Activated CD8-positive, alpha-beta T cell treated with anti-CD3 and anti-CD28 coated beads for 36 hours (primary cell): ENCODE data around the gene GIMAP5. TPM values are rescaled to one million over a fixed set of nuclear protein-coding genes. Genes with fewer than 3 reads are reported as not detected.

Source experiments
- ATAC-seq: fragments of 200-7000 bp; cut with Tn5 transposase; one replicate; pipeline ENCODE4 v1.10.0; 2021; ENCODE audit warnings: mild to moderate bottlenecking, moderate library complexity
- CTCF ChIA-PET: fragments of 350-600 bp; sonication (Branson Sonifier 250); formaldehyde crosslinking; loops from one replicate; lab custom pipeline; 2021; ENCODE audit warnings: antibody characterized with exemption; lab: Charles Lee
- POLR2A ChIA-PET: fragments of 350-600 bp; sonication (Branson Sonifier 250); formaldehyde crosslinking; loops from one replicate; lab custom pipeline; 2021; ENCODE audit warnings: antibody characterized with exemption; lab: Charles Lee
- DNase-seq: peaks from one replicate; pipeline ENCODE4 v3.0.0-alpha.2; 2020
- H3K27ac Mint-ChIP-seq: one replicate; pipeline ENCODE4 v1.8.0; 2021; ENCODE audit warnings: mild to moderate bottlenecking, mixed read lengths
- H3K27me3 Mint-ChIP-seq: one replicate; pipeline ENCODE4 v1.8.0; 2021; ENCODE audit warnings: mixed read lengths
- H3K36me3 Mint-ChIP-seq: one replicate; pipeline ENCODE4 v1.8.0; 2021; ENCODE audit warnings: low read depth, mixed read lengths
- H3K4me1 Mint-ChIP-seq: one replicate; pipeline ENCODE4 v1.8.0; 2021; ENCODE audit warnings: low read depth, mixed read lengths
- H3K4me3 Mint-ChIP-seq: one replicate; pipeline ENCODE4 v1.8.0; 2021; ENCODE audit warnings: mild to moderate bottlenecking, moderate library complexity, mixed read lengths
- H3K9me3 Mint-ChIP-seq: one replicate; pipeline ENCODE4 v1.8.0; 2021; ENCODE audit warnings: mixed read lengths
- intact Hi-C: fragments of 100-400 bp; cut with micrococcal nuclease; formaldehyde crosslinking; loops from one replicate; pipeline ENCODE4 v1.10.0; 2022
- total RNA-seq, 2 experiments: library from RNA; stranded (reverse); gene quantifications; one replicate each; pipeline ENCODE4 v1.2.3, GENCODE V29; 2021
- TF ChIP-seq, protein P1 (sequence below): fragments of 200-600 bp; IDR thresholded peaks from one replicate; pipeline ENCODE4 v1.8.0; 2022; ENCODE audit warnings: antibody characterized with exemption, mild to moderate bottlenecking

Gene GIMAP5
- total RNA-seq, 2 experiments from 2014 or later: 37.6 to 40.7 TPM

DNA sequence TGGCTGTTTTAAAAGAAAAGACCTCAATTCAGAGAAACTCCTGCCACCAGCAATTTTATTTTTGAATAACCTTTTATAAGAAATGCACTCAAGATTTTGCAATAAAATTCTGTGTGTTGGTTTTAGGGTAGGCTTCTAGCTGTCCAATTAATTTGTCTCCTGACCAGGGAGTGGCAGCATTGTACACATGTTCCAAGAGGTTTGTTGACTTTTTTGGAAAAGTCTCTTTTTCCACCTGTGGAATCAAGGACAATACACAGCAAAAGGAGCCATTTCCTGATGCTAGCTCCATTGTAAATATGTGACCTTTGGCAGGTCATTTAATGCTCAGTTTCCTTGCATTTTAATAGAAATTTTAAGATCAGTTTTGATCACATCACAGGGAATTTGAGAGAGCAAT, 1.8 kb downstream of the GIMAP5 start:
- Mint-ChIP-seq H3K27ac (peak overlapping the region; percentile 97), H3K4me1 (peaks cover 71% of the 10 kb centered on the region), H3K27me3 (no peaks in the 10 kb centered on the region), H3K36me3 (peaks cover 61% of the 10 kb centered on the region), H3K4me3 (peak overlapping the region; percentile 89), H3K9me3 (peaks cover 7% of the 10 kb centered on the region)
- ATAC-seq (no peak), DNase-seq (no peak)
- TF ChIP-seq, protein P1, sequence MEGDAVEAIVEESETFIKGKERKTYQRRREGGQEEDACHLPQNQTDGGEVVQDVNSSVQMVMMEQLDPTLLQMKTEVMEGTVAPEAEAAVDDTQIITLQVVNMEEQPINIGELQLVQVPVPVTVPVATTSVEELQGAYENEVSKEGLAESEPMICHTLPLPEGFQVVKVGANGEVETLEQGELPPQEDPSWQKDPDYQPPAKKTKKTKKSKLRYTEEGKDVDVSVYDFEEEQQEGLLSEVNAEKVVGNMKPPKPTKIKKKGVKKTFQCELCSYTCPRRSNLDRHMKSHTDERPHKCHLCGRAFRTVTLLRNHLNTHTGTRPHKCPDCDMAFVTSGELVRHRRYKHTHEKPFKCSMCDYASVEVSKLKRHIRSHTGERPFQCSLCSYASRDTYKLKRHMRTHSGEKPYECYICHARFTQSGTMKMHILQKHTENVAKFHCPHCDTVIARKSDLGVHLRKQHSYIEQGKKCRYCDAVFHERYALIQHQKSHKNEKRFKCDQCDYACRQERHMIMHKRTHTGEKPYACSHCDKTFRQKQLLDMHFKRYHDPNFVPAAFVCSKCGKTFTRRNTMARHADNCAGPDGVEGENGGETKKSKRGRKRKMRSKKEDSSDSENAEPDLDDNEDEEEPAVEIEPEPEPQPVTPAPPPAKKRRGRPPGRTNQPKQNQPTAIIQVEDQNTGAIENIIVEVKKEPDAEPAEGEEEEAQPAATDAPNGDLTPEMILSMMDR: peak; percentile 28
- POLR2A ChIA-PET: interaction anchor here (0.6 to 3.7 kb wide), 18 partner anchors 8 to 290 kb away, joined by 3 to 39 read pairs (median 6); partner anchors contain the start of genes GIMAP1, GIMAP2, GIMAP4 and GIMAP6
- intact Hi-C loops: loop anchor here (2.0 to 5.0 kb wide), 5 partner anchors 16 to 287 kb away; partner anchors contain the start of genes GIMAP4 and GIMAP8
- CTCF ChIA-PET: interaction anchor here (1.3 to 1.6 kb wide), 4 partner anchors 16 to 186 kb away, joined by 3 to 6 read pairs (median 5); partner anchors contain the start of gene GIMAP1

DNA sequence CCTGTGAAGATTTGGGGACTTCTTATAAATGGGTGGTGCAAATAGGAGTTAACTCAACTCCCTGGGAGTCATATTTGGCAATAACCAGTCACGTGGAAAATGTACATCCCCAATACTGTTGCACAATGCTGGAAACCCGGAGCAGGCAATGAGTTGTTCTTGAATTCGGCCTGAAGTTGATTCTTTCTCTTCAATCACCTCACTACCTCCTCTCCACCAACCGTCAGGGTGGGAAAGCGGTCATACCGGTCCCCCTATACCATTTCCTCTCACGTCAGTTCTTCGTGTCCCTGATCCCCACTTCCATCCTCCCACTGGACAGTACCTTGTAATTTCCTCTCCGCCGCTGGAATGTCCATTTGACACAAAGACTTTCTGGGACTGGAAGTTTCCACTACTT, 2.8 kb downstream of the GIMAP5 start:
- Mint-ChIP-seq H3K27me3 (no peaks in the 10 kb centered on the region), H3K4me1 (peaks cover 71% of the 10 kb centered on the region), H3K27ac (peak overlapping the region; percentile 94), H3K9me3 (peaks cover 7% of the 10 kb centered on the region), H3K4me3 (peak overlapping the region; percentile 89), H3K36me3 (peaks cover 70% of the 10 kb centered on the region)
- peak; percentile 44 for DNase-seq
- ChIA-PET POLR2A (interaction anchor here (0.6 to 3.7 kb wide), 6 partner anchors 7 to 289 kb away, joined by 3 to 21 read pairs (median 4); no protein-coding TSS in a partner anchor), CTCF (no interaction called here)
- intact Hi-C loops: no loop called here
- no peak for ATAC-seq
- TF ChIP-seq, protein P1: no peak

DNA sequence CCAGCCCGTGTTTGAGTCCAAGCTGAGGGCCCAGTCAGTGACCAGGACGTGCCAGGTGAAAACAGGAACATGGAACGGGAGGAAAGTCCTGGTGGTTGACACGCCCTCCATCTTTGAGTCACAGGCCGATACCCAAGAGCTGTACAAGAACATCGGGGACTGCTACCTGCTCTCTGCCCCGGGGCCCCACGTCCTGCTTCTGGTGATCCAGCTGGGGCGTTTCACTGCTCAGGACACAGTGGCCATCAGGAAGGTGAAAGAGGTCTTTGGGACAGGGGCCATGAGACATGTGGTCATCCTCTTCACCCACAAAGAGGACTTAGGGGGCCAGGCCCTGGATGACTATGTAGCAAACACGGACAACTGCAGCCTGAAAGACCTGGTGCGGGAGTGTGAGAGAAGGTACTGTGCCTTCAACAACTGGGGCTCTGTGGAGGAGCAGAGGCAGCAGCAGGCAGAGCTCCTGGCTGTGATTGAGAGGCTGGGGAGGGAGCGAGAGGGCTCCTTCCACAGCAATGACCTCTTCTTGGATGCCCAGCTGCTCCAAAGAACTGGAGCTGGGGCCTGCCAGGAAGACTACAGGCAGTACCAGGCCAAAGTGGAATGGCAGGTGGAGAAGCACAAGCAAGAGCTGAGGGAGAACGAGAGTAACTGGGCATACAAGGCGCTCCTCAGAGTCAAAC, 5.2 kb downstream of the GIMAP5 start:
- CTCF ChIA-PET: interaction anchor here (1.1 to 4.0 kb wide), 5 partner anchors 10 to 294 kb away, joined by 3 to 23 read pairs (median 3); no protein-coding TSS in a partner anchor
- intact Hi-C loops: no loop called here
- peaks cover 89% of the 10 kb centered on the region for H3K36me3 Mint-ChIP-seq
- H3K9me3 Mint-ChIP-seq: peaks cover 7% of the 10 kb centered on the region
- TF ChIP-seq, protein P1: no peak
- peak; percentile 55 for DNase-seq
- POLR2A ChIA-PET: interaction anchor here (0.6 to 2.9 kb wide), 16 partner anchors 9 to 293 kb away, joined by 3 to 17 read pairs (median 4); partner anchors contain the start of genes GIMAP1, GIMAP4 and GIMAP8
- no peaks in the 10 kb centered on the region for H3K27me3 Mint-ChIP-seq
- H3K4me3 Mint-ChIP-seq: peak overlapping the region; percentile 89
- peaks cover 75% of the 10 kb centered on the region for H3K4me1 Mint-ChIP-seq
- peak; percentile 12 for ATAC-seq
- H3K27ac Mint-ChIP-seq: peak overlapping the region; percentile 94

DNA sequence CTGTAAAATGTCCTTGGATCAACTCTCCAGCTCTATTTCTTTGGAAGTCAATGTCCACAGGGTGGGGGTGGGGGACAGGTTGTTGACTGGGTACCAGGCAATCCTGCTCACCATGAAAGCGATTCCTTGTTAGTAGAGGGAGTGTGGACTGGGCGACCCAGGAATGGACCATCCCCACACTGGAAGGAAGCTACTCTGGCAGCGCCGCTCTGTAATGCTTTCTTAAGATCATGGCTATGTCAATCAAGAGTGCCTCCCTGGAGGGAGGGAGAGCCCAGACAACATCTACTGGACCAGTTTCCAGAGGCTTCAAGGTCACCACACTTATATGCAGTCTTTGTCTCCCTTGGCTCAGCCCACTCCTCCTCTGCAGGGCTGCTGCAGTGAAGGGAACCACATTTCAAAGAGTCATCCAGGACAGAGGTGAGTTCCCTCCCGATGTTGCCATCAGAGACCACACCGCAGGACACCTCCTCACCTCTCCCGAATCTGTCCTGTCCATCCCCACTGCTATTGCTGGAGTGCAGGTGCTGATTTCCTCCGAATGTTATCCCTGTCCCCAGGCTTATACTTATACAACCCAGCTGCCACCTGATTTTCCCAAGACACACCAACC, 6.9 kb downstream of the GIMAP5 start:
- peaks cover 7% of the 10 kb centered on the region for H3K9me3 Mint-ChIP-seq
- peak; percentile 5 for ATAC-seq
- peaks cover 76% of the 10 kb centered on the region for H3K36me3 Mint-ChIP-seq
- peak overlapping the region; percentile 89 for H3K4me3 Mint-ChIP-seq
- no peaks in the 10 kb centered on the region for H3K27me3 Mint-ChIP-seq
- no peak for DNase-seq
- intact Hi-C loops: no loop called here
- POLR2A ChIA-PET: interaction anchor here (0.9 to 2.3 kb wide), 13 partner anchors 9 to 295 kb away, joined by 3 to 9 read pairs (median 4); partner anchors contain the start of genes GIMAP1, GIMAP7 and GIMAP8
- H3K27ac Mint-ChIP-seq: peak overlapping the region; percentile 94
- CTCF ChIA-PET: interaction anchor here (0.8 to 4.0 kb wide), 7 partner anchors 9 to 295 kb away, joined by 3 to 23 read pairs (median 4); partner anchors contain the start of genes GIMAP1 and GIMAP2
- peaks cover 92% of the 10 kb centered on the region for H3K4me1 Mint-ChIP-seq
- TF ChIP-seq, protein P1: no peak
